ENCODE results near the gene COX7A2.

The COX7A2 gene, protein sequence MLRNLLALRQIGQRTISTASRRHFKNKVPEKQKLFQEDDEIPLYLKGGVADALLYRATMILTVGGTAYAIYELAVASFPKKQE

DNA sequence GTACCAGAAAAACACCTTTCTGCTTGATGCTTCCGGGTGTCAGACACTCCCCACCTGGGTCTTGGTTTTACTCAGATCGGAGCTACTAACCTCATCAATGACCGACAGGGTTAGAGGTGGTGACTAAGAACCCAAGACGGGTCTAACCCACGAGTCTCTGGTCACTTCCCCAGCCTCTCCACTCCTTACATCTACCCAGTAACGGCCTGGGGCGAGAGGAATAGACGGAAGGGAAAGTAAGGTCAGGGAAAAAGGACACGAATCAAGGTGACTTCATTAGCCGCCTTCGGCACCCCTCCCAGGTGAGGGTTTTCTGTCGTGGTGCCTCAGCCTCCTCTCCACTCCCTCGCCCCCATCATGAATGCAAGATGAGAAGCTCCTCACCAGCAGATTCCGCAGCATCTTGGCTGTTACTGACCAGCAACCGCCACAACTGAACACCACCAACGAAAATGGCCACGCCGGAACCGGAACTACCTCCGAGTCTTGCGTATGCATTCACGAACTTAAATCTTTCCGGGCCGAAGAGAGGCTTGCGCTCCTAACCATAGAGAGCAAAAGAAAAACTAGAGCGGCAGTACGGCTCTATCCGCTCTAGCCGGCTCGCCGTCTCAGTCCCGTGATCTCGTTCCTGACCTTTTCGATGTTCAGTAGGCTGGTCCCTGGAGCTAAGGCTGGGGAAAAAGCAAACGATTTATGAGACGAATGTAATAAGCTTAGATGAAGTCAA, at the start of gene COX7A2:
Gene COX7A2, minus strand, starts transcription at position 469 of the 730 bp plus-strand sequence. Its CDS starts 67 bp downstream, at position 402.
- Histone ChIP-seq H3K4me3 (ENCODE audit: low read depth, low read length) (peak within 1 kb of the TSS; percentile 83), H3K79me2 (ENCODE audit: control insufficient read depth, insufficient read depth, low read length, unreplicated experiment) (peaks cover 36% of the 10 kb centered on the region), H3K36me3 (ENCODE audit: insufficient read depth, low read length) (peaks cover 11% of the 10 kb centered on the region)

DNA sequence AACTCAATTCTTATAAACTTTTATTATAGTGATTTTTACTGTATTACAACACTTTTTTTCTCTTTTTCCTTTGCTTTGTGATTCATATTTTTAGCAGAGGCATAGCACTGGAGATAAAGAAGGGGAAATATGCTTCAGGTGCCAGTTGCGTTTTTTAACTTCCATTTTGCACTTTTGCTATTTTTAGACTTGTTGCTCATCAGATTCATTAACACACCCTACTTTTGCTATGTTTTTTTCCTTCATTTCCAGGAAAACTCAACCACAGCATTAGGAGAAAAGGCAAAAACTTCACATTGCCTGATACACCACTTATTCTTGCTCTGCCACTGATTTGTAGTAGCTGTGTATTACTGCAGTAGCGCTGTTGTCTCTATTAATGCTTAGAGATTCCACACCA, 49.0 kb upstream of the COX7A2 start:
- Histone ChIP-seq H3K79me2 (ENCODE audit: control insufficient read depth, insufficient read depth, low read length, unreplicated experiment) (no peaks in the 10 kb centered on the region), H3K4me1 (ENCODE audit: control insufficient read depth, insufficient read depth, low read length, unreplicated experiment) (peaks cover 3% of the 10 kb centered on the region), H3K27ac (ENCODE audit: low read depth, low read length) (no peak overlapping the region), H2AFZ (ENCODE audit: low read length, unreplicated experiment) (no peak overlapping the region), H3K36me3 (ENCODE audit: insufficient read depth, low read length) (no peaks in the 10 kb centered on the region), H3K4me3 (ENCODE audit: low read depth, low read length) (no peak overlapping the region), H3K27me3 (ENCODE audit: insufficient read depth, low read length) (no peaks in the 10 kb centered on the region)

More for the DNA sequence above, at the start of gene COX7A2:
- H3K27me3 ChIP-seq (ENCODE audit: insufficient read depth, low read length), result no peaks in the 10 kb centered on the region
- peak within 1 kb of the TSS; percentile 86 for H3K27ac ChIP-seq (ENCODE audit: low read depth, low read length)
- H2AFZ ChIP-seq (ENCODE audit: low read length, unreplicated experiment), result peak within 1 kb of the TSS; percentile 92
- peaks cover 12% of the 10 kb centered on the region for H3K4me1 ChIP-seq (ENCODE audit: control insufficient read depth, insufficient read depth, low read length, unreplicated experiment)

DNA sequence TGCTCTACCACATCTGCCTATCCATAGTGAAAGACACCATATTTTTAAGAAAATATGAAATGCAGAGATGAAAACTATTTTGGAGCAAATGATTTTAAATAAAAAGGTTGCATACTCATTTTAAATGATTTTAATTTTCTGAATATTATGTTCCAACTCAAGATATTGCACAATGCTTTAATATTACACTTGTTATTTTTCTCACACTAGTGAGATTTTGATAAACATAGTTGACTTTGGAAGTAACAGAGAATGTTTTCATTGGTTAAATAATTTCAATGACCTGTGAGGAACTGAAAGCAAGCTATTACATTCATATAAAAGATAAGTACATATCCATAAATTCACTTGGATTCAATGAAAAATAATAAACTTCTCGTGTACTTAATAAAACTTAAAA, 48.1 kb upstream of the COX7A2 start:
- Histone ChIP-seq H3K79me2 (ENCODE audit: control insufficient read depth, insufficient read depth, low read length, unreplicated experiment) (no peaks in the 10 kb centered on the region), H3K4me3 (ENCODE audit: low read depth, low read length) (no peak overlapping the region), H3K4me1 (ENCODE audit: control insufficient read depth, insufficient read depth, low read length, unreplicated experiment) (peaks cover 6% of the 10 kb centered on the region), H3K27me3 (ENCODE audit: insufficient read depth, low read length) (no peaks in the 10 kb centered on the region), H3K36me3 (ENCODE audit: insufficient read depth, low read length) (no peaks in the 10 kb centered on the region), H3K27ac (ENCODE audit: low read depth, low read length) (no peak overlapping the region), H2AFZ (ENCODE audit: low read length, unreplicated experiment) (no peak overlapping the region)

DNA sequence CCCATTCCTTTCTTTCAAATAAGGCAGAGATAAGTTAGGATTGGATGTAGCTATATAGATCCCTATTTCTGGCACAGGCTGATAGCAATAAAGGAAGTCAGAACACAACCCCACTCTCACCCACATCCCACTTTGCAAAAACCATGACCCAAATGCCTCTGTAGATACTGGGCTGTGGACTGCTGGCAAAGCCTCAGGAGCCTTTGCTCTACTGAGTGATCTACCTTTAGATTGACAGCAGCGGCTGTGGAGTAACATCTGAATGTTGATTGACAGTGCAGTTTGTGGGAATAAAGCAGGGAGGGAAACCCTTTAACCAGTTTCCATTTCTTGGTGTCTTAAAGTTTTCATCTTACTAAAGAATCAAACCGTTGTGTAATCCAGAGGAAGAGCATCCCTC, 47.7 kb upstream of the COX7A2 start:
- Histone ChIP-seq H3K27me3 (ENCODE audit: insufficient read depth, low read length) (no peaks in the 10 kb centered on the region), H3K79me2 (ENCODE audit: control insufficient read depth, insufficient read depth, low read length, unreplicated experiment) (peaks cover 3% of the 10 kb centered on the region), H3K4me3 (ENCODE audit: low read depth, low read length) (no peak overlapping the region), H3K4me1 (ENCODE audit: control insufficient read depth, insufficient read depth, low read length, unreplicated experiment) (peaks cover 8% of the 10 kb centered on the region), H3K36me3 (ENCODE audit: insufficient read depth, low read length) (no peaks in the 10 kb centered on the region), H2AFZ (ENCODE audit: low read length, unreplicated experiment) (no peak overlapping the region), H3K27ac (ENCODE audit: low read depth, low read length) (no peak overlapping the region)

DNA sequence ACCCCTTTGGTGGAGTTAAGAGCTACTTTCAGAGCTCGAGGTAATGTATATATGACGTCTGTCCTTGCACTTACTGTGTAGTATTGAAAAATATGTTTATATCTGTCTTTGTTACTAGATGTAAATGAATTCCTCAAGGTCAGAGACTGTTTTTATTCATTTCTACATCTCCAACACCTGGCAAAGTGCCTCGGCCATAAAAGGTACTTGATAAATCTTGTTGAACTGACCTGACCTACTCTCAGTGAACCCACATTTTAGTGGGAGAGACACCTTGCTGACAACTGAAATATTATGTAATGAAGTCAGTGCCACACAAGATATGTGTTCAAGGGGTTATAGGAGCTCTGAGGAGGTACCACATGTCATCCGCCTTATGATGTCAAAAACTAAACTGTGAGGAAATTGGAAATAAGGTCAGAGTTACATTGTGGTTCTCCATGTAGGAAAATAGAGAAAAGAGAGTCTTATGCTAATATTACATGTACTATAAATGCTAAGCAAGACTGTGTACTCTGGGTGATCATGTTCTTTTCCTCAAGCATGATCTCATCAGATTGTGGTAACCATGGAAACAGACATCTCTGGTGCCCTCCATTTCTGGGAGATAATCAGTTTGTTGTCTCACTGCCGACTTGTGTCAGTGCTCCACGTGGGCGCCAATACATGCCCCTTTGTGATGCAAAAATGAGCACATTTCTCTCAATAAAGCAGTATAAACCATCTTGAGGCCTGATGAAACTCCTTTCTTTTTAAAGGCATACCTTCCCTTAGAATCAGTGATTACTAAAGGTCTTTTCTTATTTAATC, 46.7 kb upstream of the COX7A2 start:
- H3K36me3 ChIP-seq (ENCODE audit: insufficient read depth, low read length), result no peaks in the 10 kb centered on the region
- no peak overlapping the region for H3K27ac ChIP-seq (ENCODE audit: low read depth, low read length)
- H2AFZ ChIP-seq (ENCODE audit: low read length, unreplicated experiment), result no peak overlapping the region
- H3K4me3 ChIP-seq (ENCODE audit: low read depth, low read length), result no peak overlapping the region
- peaks cover 9% of the 10 kb centered on the region for H3K79me2 ChIP-seq (ENCODE audit: control insufficient read depth, insufficient read depth, low read length, unreplicated experiment)
- no peaks in the 10 kb centered on the region for H3K27me3 ChIP-seq (ENCODE audit: insufficient read depth, low read length)
- H3K4me1 ChIP-seq (ENCODE audit: control insufficient read depth, insufficient read depth, low read length, unreplicated experiment), result peaks cover 10% of the 10 kb centered on the region

DNA sequence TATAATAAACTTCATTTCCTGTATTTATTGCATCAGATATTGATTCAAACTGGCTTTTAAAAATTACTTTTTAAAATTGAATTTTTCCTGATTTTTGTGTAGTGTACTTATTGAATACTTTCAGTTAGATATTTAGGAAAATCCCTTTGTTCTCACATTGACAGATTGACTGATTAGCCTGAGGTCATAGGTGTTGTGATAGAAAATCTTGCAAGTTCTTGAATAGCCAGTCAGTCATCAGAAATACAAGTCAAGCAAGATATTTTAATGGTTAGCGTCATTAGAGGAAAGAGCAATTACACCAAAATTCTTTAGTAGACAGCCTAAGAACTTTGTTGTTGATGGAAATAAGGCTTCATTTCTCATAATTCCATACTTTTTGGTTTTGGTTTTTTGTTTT, 44.4 kb upstream of the COX7A2 start:
- Histone ChIP-seq H3K79me2 (ENCODE audit: control insufficient read depth, insufficient read depth, low read length, unreplicated experiment) (peaks cover 30% of the 10 kb centered on the region), H3K36me3 (ENCODE audit: insufficient read depth, low read length) (no peaks in the 10 kb centered on the region), H3K27me3 (ENCODE audit: insufficient read depth, low read length) (no peaks in the 10 kb centered on the region), H3K27ac (ENCODE audit: low read depth, low read length) (no peak overlapping the region), H3K4me3 (ENCODE audit: low read depth, low read length) (no peak overlapping the region), H3K4me1 (ENCODE audit: control insufficient read depth, insufficient read depth, low read length, unreplicated experiment) (peaks cover 10% of the 10 kb centered on the region), H2AFZ (ENCODE audit: low read length, unreplicated experiment) (no peak overlapping the region)

DNA sequence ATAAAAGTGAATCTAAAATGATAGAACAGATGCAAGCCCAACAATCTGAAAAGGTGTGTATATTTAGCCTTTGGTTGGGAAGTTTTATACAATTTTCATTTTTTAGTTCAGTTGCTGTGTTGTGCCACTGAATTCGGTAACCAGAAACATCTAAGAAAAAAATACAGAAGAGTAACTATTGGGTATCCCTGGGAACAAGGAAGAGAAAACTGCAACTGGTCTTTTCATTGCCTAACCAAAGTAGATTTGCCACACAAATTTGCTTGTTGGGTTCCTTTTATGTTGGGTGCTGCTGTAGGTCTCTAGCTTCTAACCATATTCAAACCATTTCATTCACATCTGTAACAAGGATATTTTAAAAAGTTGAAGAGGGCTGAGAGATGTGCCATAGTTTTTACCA, 43.8 kb upstream of the COX7A2 start:
- Histone ChIP-seq H3K4me1 (ENCODE audit: control insufficient read depth, insufficient read depth, low read length, unreplicated experiment) (peaks cover 13% of the 10 kb centered on the region), H3K36me3 (ENCODE audit: insufficient read depth, low read length) (no peaks in the 10 kb centered on the region), H3K4me3 (ENCODE audit: low read depth, low read length) (no peak overlapping the region), H3K27ac (ENCODE audit: low read depth, low read length) (no peak overlapping the region), H2AFZ (ENCODE audit: low read length, unreplicated experiment) (no peak overlapping the region), H3K27me3 (ENCODE audit: insufficient read depth, low read length) (no peaks in the 10 kb centered on the region), H3K79me2 (ENCODE audit: control insufficient read depth, insufficient read depth, low read length, unreplicated experiment) (peaks cover 36% of the 10 kb centered on the region)

DNA sequence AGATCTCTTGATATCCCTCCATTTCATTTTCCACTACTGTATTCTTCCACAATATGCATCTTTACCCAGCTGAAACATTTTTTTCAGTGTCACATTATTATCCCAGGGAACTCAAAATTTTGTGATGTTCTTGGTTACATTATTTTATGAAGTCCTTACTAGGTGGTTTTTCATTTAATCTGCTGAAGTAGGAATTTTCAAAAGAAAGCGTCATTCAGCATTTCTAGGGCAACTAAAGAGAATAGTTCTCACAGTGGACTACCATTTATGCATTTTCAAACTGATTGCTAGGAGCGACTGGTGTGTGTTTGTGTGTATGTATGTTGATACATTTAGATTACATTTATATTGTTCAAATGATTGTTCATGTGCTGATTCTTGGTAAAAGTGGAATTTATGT, 43.4 kb upstream of the COX7A2 start:
- H3K4me1 ChIP-seq (ENCODE audit: control insufficient read depth, insufficient read depth, low read length, unreplicated experiment), result peaks cover 15% of the 10 kb centered on the region
- H3K27ac ChIP-seq (ENCODE audit: low read depth, low read length), result no peak overlapping the region
- no peaks in the 10 kb centered on the region for H3K36me3 ChIP-seq (ENCODE audit: insufficient read depth, low read length)
- no peak overlapping the region for H3K4me3 ChIP-seq (ENCODE audit: low read depth, low read length)
- H2AFZ ChIP-seq (ENCODE audit: low read length, unreplicated experiment), result no peak overlapping the region
- peaks cover 40% of the 10 kb centered on the region for H3K79me2 ChIP-seq (ENCODE audit: control insufficient read depth, insufficient read depth, low read length, unreplicated experiment)
- no peaks in the 10 kb centered on the region for H3K27me3 ChIP-seq (ENCODE audit: insufficient read depth, low read length)

DNA sequence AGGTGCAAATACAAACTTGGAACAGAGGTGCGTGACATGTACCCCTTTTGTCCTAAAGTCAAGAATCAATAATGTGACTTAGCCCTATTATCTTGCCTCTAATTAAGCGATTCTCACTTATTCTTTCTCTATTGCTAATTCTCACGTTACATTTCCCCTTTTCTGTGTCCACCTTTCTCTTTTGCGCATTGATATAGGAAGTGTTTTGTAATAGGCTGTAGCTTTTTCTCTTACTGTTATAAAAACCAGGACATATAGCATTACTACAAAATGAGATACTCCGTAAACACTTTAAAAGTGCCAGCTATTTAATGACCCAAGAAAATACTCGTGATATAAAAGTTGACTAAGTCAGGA, 41.7 kb upstream of the COX7A2 start:
- Histone ChIP-seq H3K36me3 (ENCODE audit: insufficient read depth, low read length) (no peaks in the 10 kb centered on the region), H3K4me3 (ENCODE audit: low read depth, low read length) (peak overlapping the region; percentile 87), H3K79me2 (ENCODE audit: control insufficient read depth, insufficient read depth, low read length, unreplicated experiment) (peaks cover 57% of the 10 kb centered on the region), H2AFZ (ENCODE audit: low read length, unreplicated experiment) (peak overlapping the region; percentile 99), H3K27me3 (ENCODE audit: insufficient read depth, low read length) (no peaks in the 10 kb centered on the region), H3K4me1 (ENCODE audit: control insufficient read depth, insufficient read depth, low read length, unreplicated experiment) (peaks cover 25% of the 10 kb centered on the region), H3K27ac (ENCODE audit: low read depth, low read length) (peak overlapping the region; percentile 36)

DNA sequence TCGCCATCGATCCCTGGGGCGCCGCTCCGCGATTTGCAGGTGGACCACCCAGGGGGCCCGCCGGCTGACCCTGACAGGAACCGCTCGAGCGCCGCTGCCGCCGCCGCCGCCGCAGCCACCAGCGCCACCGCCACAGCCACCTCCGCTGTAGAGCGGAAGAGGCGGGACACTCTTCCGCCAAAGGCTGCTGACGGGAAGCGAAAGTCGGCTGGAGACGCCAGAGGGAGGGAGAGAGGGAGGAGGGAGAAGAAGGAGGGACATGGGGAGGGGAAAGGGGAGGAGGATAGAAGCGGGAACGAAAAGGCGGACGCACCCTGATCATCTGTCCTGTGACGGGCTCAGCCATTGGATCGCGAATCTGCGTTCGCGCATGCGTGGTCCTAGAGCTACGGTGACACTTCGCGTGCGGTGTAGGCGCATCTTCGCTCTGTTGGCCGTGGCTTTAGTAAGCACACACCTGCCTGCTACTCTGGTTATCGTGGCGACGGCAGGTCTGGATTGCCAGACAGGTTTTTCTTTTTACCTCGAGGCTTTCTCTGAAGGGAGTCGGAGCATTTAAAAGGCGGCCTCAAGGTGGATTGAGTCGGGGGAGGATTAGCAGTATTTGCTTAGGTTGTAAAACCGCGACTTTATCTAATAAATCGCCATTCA, 41.2 kb upstream of the COX7A2 start, which contains the start of gene TMEM30A:
Gene TMEM30A, minus strand, starts transcription at position 161 of the 651 bp plus-strand sequence. Its CDS starts 154 bp downstream, at position 7.
- Histone ChIP-seq H3K4me1 (ENCODE audit: control insufficient read depth, insufficient read depth, low read length, unreplicated experiment) (peaks cover 30% of the 10 kb centered on the region), H3K36me3 (ENCODE audit: insufficient read depth, low read length) (no peaks in the 10 kb centered on the region), H3K79me2 (ENCODE audit: control insufficient read depth, insufficient read depth, low read length, unreplicated experiment) (peaks cover 62% of the 10 kb centered on the region), H2AFZ (ENCODE audit: low read length, unreplicated experiment) (peak within 1 kb of the TSS; percentile 99), H3K27me3 (ENCODE audit: insufficient read depth, low read length) (no peaks in the 10 kb centered on the region), H3K4me3 (ENCODE audit: low read depth, low read length) (peak within 1 kb of the TSS; percentile 87), H3K27ac (ENCODE audit: low read depth, low read length) (peak within 1 kb of the TSS; percentile 51)
